Right cardiac atrium (tissue), 5 donors: ENCODE data around the gene LAMB3. TPM values are rescaled to one million over a fixed set of nuclear protein-coding genes. Genes with fewer than 3 reads are reported as not detected.
A peak's percentile ranks its signal among the peaks of the same experiment; 100 is the strongest.

Source experiments
- ATAC-seq, 2 donors: fragments of 200-7000 bp; cut with Tn5 transposase; one replicate each; pipeline versions ENCODE4 v1.8.0 to v1.9.1; 2020; ENCODE audit warnings: moderate library complexity in 2 of 2, mild to moderate bottlenecking in 1 of 2
- DNase-seq, 3 donors: peaks; one replicate each; pipeline ENCODE4 v3.0.0-alpha.2; 2020
- H3K27ac ChIP-seq: one replicate; pipeline ENCODE4 v1.5.1; 2013; ENCODE audit warnings: mild to moderate bottlenecking, low read length, control low read depth, moderate library complexity
- H3K27me3 ChIP-seq: one replicate; pipeline ENCODE4 v1.6.1; 2013; ENCODE audit not compliant: control insufficient read depth, insufficient read depth
- H3K4me1 ChIP-seq: one replicate; pipeline ENCODE4 v1.6.1; 2013; ENCODE audit warnings: low read length; ENCODE audit not compliant: control insufficient read depth, insufficient read depth
- H3K4me3 ChIP-seq: one replicate; pipeline ENCODE4 v1.5.1; 2013; ENCODE audit warnings: low read length, control low read depth
- H3K9me3 ChIP-seq: one replicate; pipeline ENCODE4 v1.6.1; 2013; ENCODE audit warnings: low read length; ENCODE audit not compliant: control insufficient read depth
- WGBS: extraction: QIAGEN DNeasy Blood & Tissue Kit; methylation state at CpG from one replicate; pipeline ENCODE4 v1.1.7; 2013; 5-methylcytosine and 5-hydroxymethylcytosine counted together
- intact Hi-C, 4 donors: fragments of 100-400 bp; cut with DNase I; formaldehyde crosslinking; loops; one replicate each; pipeline versions ENCODE4 v1.11.0 to v1.14.0; 2022 to 2023
- polyA plus RNA-seq: library from polyadenylated mRNA; stranded (reverse); fragments of 200-250 nt; gene quantifications from one replicate; pipeline ENCODE4 v1.2.3, GENCODE V29; 2013
- total RNA-seq, 4 donors: library from RNA; stranded (reverse); fragmentation: NEBNext Ultra II Directional; extraction: Animal tissue kit (Norgen Biotek cat#: 25700); gene quantifications; one replicate each; pipeline ENCODE4 v1.2.1, GENCODE V29; 2021
- donor health status: healthy with polysubstance abuse.
- donor health status: DM: no; HTN: yes; CAD: no.
- donor health status: DM: no; HTN: no; CAD: no.
- donor health status: DM: no; HTN: yes; CAD: no; lungs with severe emphysema.
- donor health status: DM: yes; HTN: yes; CAD: no.

The LAMB3 gene
- total and polyA plus RNA-seq, 5 donors: 3.0 to 13.7 (median 9.3) TPM

DNA sequence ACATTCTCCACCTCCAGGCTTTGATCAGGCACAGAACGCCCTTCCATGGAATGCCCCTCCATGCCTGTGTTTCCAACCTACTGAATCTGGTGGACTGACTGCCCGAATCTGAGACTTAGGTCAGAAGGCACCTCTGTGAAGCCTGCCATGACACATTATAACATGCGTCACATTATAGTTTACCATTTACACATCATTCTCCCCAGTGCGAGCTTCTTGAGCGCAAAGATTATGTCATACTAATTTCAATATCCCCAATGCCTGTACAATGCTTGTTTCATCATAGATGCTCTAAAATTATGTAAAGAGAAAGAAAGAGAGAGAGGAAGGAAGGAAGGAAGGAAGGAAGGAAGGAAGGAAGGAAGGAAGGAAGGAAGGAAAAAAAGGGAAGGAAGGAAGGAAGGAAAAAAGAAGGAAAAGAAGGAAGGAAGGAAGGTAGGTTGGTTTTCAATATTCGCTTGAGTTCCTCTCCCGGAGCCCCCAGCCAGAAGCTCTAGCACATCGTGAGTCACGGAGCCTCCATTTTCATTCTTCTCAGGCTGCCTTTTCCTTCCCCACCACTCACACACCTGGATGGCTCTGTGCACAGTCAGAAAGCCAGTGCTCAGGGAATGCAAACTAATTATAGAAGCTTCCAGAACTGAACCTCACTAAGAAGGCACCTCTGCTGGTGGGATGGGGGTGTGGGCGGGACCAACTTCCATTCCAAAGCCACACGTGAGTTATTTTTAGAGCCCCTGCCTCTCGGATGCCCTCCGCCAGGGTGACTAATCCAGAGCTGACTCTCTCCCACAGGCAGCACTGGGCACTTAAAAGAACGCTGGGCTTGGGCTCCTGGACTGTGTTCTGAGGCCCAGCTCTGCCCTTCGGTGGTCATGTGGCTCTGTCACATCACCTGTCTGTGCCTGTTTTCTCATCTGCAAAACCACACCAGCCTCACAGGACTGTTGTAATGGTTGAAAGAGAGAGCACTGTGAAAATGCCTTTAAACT lies 27.4 kb downstream of the LAMB3 start:
- 70% methylated on average over 15 of the region's 15 CpGs for WGBS
- DNase-seq: peak in 2 of 3 donors; percentile 66 to 69
- H3K4me3 ChIP-seq: no peak overlapping the region
- no peaks in the 10 kb centered on the region for H3K27me3 ChIP-seq
- no peaks in the 10 kb centered on the region for H3K9me3 ChIP-seq
- peaks cover 8% of the 10 kb centered on the region for H3K4me1 ChIP-seq
- intact Hi-C loops: loop anchor here in 3 of 4 donors (5.0 to 10.0 kb wide), 5 partner anchors 38 to 120 kb away; partner anchors contain the start of gene G0S2 (in 1 of the 3)
- peak overlapping the region; percentile 42 for H3K27ac ChIP-seq
- ATAC-seq: peak; percentile 40 to 73

DNA sequence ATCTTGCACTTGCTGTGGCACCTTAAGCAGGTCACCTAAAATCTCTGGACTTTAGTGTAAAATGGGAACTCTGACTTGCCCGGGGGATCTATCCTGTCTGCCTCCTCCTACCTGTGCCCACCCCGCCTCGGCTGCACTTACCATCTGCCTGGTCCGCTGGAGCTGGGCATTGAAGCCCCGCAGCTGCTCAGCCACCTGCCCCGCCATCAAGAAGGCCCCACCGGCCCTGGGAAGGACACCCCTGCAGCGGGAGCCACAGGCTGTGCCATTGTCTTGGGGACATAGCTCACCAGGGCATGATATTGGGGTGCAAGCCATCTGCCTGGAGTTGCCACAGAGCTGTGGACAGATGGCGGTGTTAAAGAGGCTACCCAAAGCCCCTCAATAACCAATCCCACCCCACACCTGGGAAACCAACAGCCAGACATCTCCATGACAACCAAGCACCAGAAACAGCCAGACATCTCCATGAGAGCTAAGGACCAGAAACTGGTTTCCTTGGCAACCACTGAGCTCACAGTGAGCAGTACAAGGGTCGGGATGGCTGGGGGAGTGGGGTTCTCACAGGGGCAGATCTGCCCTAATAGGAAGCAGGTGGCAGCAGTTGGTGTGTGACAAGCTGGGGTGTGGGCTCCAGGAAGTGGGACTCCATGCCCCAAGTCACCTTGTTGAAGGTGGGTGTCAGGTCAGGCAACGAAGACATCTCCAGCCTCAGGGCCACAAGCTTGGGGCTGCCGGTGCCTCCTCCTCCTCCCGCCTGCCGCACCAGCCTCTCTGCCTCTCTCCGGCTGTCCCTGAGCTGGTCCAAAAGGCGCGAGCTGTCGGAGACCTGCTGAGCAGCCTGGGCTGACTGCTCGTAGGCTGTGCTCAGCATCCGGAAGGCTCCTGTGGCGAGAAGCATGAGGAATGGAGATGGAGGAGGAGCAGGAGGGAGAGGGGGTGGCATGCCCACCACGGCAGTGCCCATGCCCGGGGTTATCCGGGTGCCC lies 29.1 kb downstream of the LAMB3 start:
- H3K4me1 ChIP-seq: peaks cover 16% of the 10 kb centered on the region

DNA sequence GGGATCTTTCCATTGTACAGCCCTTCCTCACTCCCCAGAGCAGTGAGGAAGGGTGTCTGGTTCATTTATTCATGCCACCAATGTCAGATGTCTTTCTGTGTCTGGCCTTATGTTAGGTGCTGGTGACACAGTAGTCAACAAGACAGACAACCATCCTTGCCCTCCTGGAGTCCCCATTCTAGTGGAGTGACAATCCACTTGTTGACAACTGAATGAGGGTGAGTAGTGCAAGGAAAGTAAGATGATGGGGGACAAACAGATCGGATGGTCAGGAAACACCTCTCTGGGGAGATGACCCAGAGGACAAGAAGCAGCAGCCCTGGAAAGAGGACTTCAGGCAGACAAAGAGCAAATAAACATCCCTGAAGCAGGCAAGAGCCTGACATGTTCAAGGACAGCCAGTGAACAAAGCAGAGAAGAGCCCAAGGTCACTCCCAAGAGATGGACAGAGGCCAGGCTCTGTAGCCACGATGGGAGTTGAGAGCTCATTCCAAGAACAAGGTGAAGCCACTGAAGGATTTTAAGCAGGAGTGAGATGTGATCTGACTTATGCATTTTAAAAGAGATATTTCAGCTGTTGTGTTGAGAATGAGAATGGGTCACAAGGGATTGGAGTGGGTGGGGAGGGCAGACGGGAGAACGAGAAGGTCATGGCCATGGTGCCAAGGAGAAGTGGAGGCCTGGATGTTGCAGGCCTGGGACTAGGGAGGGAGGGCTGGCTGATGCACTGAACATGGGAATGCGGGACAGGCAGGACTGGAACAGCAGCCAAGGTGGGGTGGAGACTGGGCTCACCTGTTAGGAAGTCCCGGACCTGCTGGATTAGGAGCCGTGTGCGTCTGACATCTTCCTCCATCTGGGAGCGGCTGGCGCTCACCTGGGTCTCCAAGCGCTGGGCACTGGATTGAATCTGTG lies 30.2 kb downstream of the LAMB3 start:
- H3K4me1 ChIP-seq: peaks cover 18% of the 10 kb centered on the region
- intact Hi-C loops: loop anchor here in 3 of 4 donors (10.0 kb wide), 3 partner anchors 53 to 123 kb away; partner anchors contain the start of gene G0S2 (in 1 of the 3)
- WGBS: 75% methylated on average over 11 of the region's 11 CpGs

More for the DNA sequence above, 29.1 kb downstream of the LAMB3 start:
- DNase-seq: peak in 1 of 3 donors; percentile 47
- Histone ChIP-seq H3K9me3 (no peaks in the 10 kb centered on the region), H3K27ac (no peak overlapping the region), H3K4me3 (no peak overlapping the region), H3K27me3 (no peaks in the 10 kb centered on the region)
- WGBS: 89% methylated on average over 24 of the region's 24 CpGs
- ATAC-seq: no peak
- intact Hi-C loops: loop anchor here in 3 of 4 donors (10.0 kb wide), 3 partner anchors 52 to 122 kb away; partner anchors contain the start of gene G0S2 (in 1 of the 3)

DNA sequence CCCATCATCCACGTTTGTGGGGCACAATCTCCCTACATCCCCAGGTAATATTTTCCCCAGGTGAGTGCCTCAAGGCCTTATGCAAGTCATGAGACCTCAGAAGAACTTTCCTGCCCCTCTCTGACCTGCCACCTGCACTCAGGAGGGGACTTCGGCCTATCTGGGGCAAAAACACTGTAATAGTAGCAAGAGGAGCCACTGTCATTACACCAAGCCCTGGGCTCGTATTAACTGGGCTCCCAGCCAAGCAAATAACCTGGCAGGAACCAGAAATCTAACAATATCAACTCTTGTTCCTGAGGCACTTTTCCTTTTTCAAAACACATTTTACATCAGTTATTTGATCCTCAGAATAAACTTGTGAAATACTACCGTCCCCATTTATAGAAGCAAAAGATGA lies 30.9 kb downstream of the LAMB3 start:
- intact Hi-C loops: loop anchor here in 3 of 4 donors (10.0 kb wide), 3 partner anchors 54 to 124 kb away; partner anchors contain the start of gene G0S2 (in 1 of the 3)

More for the DNA sequence above, 30.2 kb downstream of the LAMB3 start:
- no peaks in the 10 kb centered on the region for H3K9me3 ChIP-seq
- no peak for ATAC-seq
- DNase-seq: no peak
- H3K27ac ChIP-seq: peak overlapping the region; percentile 57
- H3K27me3 ChIP-seq: no peaks in the 10 kb centered on the region
- no peak overlapping the region for H3K4me3 ChIP-seq

DNA sequence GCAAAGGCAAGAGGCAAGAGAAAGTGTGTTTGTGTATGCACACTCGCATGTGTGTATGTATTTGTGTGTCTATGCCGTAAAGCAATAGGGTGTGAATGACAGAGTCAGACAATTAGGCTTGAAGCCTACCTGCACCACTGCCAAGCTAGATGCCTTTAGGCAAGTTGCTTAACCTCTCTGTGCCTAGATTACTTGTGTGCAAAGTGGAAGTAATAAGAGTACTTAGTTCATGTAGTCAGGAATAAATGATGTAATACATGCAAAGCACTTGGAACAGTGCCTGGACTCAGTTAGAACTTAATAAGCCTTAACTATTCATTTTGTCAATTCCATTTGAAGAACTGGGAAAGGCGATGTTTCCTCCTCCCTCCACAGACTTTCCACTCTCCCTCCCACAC lies 31.7 kb downstream of the LAMB3 start:
- no peak for ATAC-seq
- peaks cover 18% of the 10 kb centered on the region for H3K4me1 ChIP-seq

More for the DNA sequence above, 30.9 kb downstream of the LAMB3 start:
- DNase-seq (no peak), ATAC-seq (no peak)
- H3K9me3 ChIP-seq: no peaks in the 10 kb centered on the region
- H3K27ac ChIP-seq: peak overlapping the region; percentile 57
- WGBS: 31% methylated on average over 4 of the region's 4 CpGs
- H3K27me3 ChIP-seq: no peaks in the 10 kb centered on the region
- H3K4me1 ChIP-seq: peaks cover 20% of the 10 kb centered on the region
- H3K4me3 ChIP-seq: no peak overlapping the region

DNA sequence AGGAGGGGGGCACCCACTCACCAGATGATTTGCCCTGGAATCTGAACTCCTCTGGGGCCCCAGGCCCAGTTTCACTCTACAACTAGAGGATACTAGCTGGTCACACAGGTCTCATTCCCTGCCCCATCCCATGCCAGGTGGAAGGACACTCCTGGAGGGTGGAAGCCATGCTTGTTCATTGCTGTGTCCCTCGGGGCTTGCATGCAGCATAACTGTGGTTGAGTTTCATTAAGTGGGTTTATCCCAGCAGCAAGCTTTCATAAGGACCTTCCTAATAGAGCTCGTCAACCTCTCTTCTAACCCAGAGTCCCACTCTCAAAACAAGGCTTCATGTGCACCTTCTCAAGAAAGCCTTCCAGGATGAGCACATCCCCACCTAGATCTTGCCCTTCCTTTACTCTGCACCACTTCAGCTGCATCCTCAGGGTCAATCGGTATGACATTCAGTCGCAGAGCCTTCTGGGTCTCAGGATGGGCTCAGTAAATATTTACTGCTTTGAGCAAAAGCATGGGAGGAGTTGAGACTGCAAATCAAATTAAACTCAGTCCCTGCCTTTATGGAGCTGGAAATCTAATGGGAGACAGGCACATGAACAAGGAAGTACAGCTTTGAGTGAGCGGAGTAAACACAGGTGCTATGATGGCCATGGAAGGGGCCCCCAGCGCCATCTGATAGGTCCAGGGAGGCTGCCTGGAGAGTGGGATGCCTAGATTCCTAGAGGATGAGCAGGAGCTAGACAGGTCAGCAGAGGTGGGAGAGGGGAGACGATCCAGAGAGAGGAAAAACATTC lies 32.3 kb downstream of the LAMB3 start:
- no peaks in the 10 kb centered on the region for H3K9me3 ChIP-seq
- no peak for DNase-seq
- WGBS: 90% methylated on average over 7 of the region's 7 CpGs
- peaks cover 17% of the 10 kb centered on the region for H3K4me1 ChIP-seq
- ATAC-seq: no peak
- no peak overlapping the region for H3K4me3 ChIP-seq
- H3K27ac ChIP-seq: no peak overlapping the region
- H3K27me3 ChIP-seq: no peaks in the 10 kb centered on the region
- intact Hi-C loops: loop anchor here in 3 of 4 donors (10.0 kb wide), 3 partner anchors 55 to 125 kb away; partner anchors contain the start of gene G0S2 (in 1 of the 3)

More for the DNA sequence above, 31.7 kb downstream of the LAMB3 start:
- intact Hi-C loops: loop anchor here in 3 of 4 donors (10.0 kb wide), 3 partner anchors 54 to 124 kb away; partner anchors contain the start of gene G0S2 (in 1 of the 3)
- DNase-seq: no peak
- peak overlapping the region; percentile 1 for H3K27ac ChIP-seq
- no peaks in the 10 kb centered on the region for H3K9me3 ChIP-seq
- H3K27me3 ChIP-seq: no peaks in the 10 kb centered on the region
- WGBS: 86% methylated on average over 3 of the region's 3 CpGs
- H3K4me3 ChIP-seq: no peak overlapping the region

DNA sequence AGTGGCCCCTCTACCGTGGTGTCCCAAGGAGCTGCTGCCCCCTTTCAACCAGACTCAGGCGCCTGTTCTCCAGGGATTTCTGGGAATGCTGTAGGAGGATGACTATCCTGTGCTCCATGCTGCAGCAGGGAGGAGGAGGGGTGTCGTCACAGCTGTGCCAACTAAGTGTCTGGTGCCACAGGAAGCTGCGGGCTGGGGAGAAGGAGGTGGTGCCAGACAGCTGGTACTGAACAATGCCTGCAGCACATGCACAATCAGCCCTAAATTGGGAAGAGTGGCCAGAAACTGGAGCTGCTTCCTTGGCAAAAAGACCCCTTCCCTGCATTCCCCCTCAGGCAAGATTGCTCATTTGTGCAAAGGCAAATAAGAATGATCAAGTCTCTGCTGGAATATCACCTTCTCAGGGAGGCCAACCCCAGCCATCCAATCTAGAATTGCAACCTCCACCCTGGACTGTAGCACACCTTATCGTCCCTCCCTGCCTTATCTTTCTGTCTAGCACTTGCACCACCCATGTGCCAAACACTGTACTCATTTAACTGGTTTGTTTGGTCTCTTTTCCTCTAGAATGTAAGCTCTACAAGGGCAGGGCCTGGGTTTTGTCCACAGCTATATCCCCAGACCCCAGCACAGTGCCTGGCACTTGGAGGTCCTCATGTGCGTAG lies 33.3 kb downstream of the LAMB3 start:
- 58% methylated on average over 6 of the region's 6 CpGs for WGBS
- Histone ChIP-seq H3K4me1 (peaks cover 17% of the 10 kb centered on the region), H3K27me3 (no peaks in the 10 kb centered on the region), H3K27ac (peak overlapping the region; percentile 56), H3K4me3 (no peak overlapping the region), H3K9me3 (no peaks in the 10 kb centered on the region)
- ATAC-seq (peak; percentile 71 to 78), DNase-seq (peak; percentile 45 to 74 (median 70))
- intact Hi-C loops: no loop called here

DNA sequence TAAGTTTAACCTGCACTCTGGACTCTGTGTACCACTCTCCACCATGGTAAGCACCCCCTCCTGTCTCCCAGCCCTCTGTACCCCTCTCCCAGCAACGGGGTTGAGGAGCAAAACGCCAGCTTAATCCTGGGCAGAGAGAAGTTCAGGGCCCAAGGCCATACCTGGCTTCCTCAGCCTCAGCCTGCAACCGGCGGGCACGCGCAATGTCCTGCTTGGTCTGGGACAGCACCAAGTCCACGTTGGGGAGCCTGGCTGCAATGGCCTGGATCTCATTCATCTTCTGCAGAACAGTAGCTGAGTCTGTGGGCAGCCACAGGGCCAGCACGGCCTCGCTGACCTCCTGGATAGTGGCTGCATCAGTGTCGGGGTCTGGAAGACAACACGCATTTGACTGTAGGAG lies 33.9 kb downstream of the LAMB3 start:
- intact Hi-C loops: no loop called here
- WGBS: 84% methylated on average over 11 of the region's 11 CpGs
- Histone ChIP-seq H3K27ac (peak overlapping the region; percentile 49), H3K4me1 (peaks cover 17% of the 10 kb centered on the region), H3K4me3 (no peak overlapping the region), H3K9me3 (no peaks in the 10 kb centered on the region), H3K27me3 (no peaks in the 10 kb centered on the region)
- no peak for DNase-seq
- ATAC-seq: no peak

DNA sequence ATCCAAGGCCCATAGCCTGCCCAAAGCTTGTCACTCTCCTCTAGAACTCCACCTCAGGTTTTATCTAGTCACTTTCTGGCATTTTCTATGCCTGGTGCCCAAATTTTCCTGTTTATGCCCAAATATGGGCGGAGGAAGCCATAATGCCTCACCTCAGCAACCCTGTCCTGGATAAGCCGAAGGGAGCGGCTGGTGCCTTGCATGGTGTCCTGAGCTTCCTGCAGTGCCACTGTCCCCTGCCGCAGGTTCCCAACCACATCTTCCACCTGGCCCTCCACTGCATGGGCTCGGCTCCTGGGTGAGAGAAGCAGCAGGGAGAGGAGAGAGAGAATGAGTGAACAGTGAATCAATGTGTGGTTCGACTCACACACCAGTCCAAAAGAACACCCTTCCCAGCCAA lies 34.5 kb downstream of the LAMB3 start:
- Histone ChIP-seq H3K4me1 (peaks cover 17% of the 10 kb centered on the region), H3K27ac (peak overlapping the region; percentile 32), H3K9me3 (no peaks in the 10 kb centered on the region), H3K4me3 (no peak overlapping the region), H3K27me3 (no peaks in the 10 kb centered on the region)
- 90% methylated on average over 6 of the region's 6 CpGs for WGBS
- intact Hi-C loops: no loop called here
- no peak for DNase-seq
- ATAC-seq: no peak
